K562 (cell line): ENCODE measurements around the gene CACNB1. TPM values are rescaled to one million over a fixed set of nuclear protein-coding genes. Genes with fewer than 3 reads are reported as not detected.

Experiments
- ATAC-seq: fragments of 200-7000 bp; cut with Tn5 transposase; 3 replicates; pipeline ENCODE4 v1.9.1; 2020; ENCODE audit warnings: moderate library complexity
- BruUV-seq: library from RNA; stranded (reverse); fragments of 400-500 nt; replicated peaks from 2 replicates; lab custom pipeline; 2021; lab: Mats Ljungman, UMichigan
- CTCF ChIA-PET: fragments of 300-600 bp; formaldehyde crosslinking; extraction: SDS; loops from one replicate; lab custom pipeline; 2021; ENCODE audit warnings: low intra/inter-chr PET ratio; lab: Yijun Ruan, JAX
- POLR2A ChIA-PET: fragments of 300-600, 350-650 bp; sonication (Branson Sonifier 250); formaldehyde crosslinking; extraction: SDS; loops from one replicate; lab custom pipeline; 2021; ENCODE audit warnings: antibody characterized with exemption, inconsistent platforms; lab: Yijun Ruan, JAX
- DNase-seq, 4 experiments: peaks; one replicate each; pipeline versions ENCODE4 v3.0.0 to v3.0.0-alpha.2; 2011 to 2018; ENCODE audit warnings: low spot score in 3 of 4, mixed read lengths in 3 of 4; ENCODE audit errors: extremely low read depth in 1 of 4
- FAIRE-seq: peaks from 2 replicates; lab custom pipeline; 2011; peaks lifted over from hg19 to GRCh38; lab: Jason Lieb, UNC
- H2AFZ ChIP-seq: 2 replicates; pipeline ENCODE4 v1.6.0; 2011; ENCODE audit warnings: low read depth, low read length, control low read depth, inconsistent platforms
- H3K27ac ChIP-seq: fragments of 200-600 bp; 3 replicates; pipeline ENCODE4 v1.8.0; 2011; ENCODE audit warnings: low read depth, mild to moderate bottlenecking, control low read depth, inconsistent platforms, low read length, moderate library complexity, mixed read lengths; ENCODE audit errors: extremely low read depth
- H3K27me3 ChIP-seq, 2 experiments: fragments of 300-600 bp in 1 of 2; 2 replicates in 1 of 2; 3 replicates in 1 of 2; pipeline versions ENCODE4 v1.6.0 to v1.8.0; 2011; ENCODE audit warnings: inconsistent platforms in 2 of 2, low read length in 2 of 2, mild to moderate bottlenecking in 1 of 2, mixed read lengths in 1 of 2, moderate library complexity in 1 of 2; ENCODE audit not compliant: control insufficient read depth in 2 of 2, insufficient read depth in 2 of 2
- H3K36me3 ChIP-seq: fragments of 300-600 bp; 3 replicates; pipeline ENCODE4 v1.8.0; 2011; ENCODE audit warnings: mild to moderate bottlenecking, low read length, inconsistent platforms; ENCODE audit not compliant: control insufficient read depth, insufficient read depth
- H3K4me1 ChIP-seq, 2 experiments: fragments of 200-600 bp in 1 of 2; replicated peaks in 1 of 2; 2 replicates in 1 of 2; 3 replicates in 1 of 2; pipeline versions ENCODE4 v1.5.1 to v1.8.0; 2011; ENCODE audit warnings: inconsistent platforms in 2 of 2, low read length in 2 of 2, mild to moderate bottlenecking in 1 of 2, mixed read lengths in 1 of 2, moderate library complexity in 1 of 2; ENCODE audit not compliant: control insufficient read depth in 2 of 2, insufficient read depth in 2 of 2
- H3K4me2 ChIP-seq: 2 replicates; pipeline ENCODE4 v1.6.1; 2011; ENCODE audit warnings: low read length, control low read depth, inconsistent platforms, mixed read lengths; ENCODE audit not compliant: insufficient read depth
- H3K4me3 ChIP-seq: fragments of 200-600 bp; sonication (generic), shearing (Covaris generic); 2 replicates; pipeline ENCODE4 v1.5.1; 2016; ENCODE audit warnings: control low read depth, inconsistent platforms
- H3K79me2 ChIP-seq: fragments of 200-600 bp; 3 replicates; pipeline ENCODE4 v1.8.0; 2011; ENCODE audit warnings: low read length, inconsistent platforms; ENCODE audit not compliant: control insufficient read depth, insufficient read depth
- H3K9ac ChIP-seq, 2 experiments: 2 replicates each; pipeline versions ENCODE4 v1.6.0 to v1.6.1; 2011; ENCODE audit warnings: low read depth in 2 of 2, low read length in 2 of 2, control low read depth in 1 of 2, inconsistent platforms in 1 of 2, mild to moderate bottlenecking in 1 of 2, mixed read lengths in 1 of 2; ENCODE audit not compliant: insufficient read depth in 1 of 2
- H3K9me1 ChIP-seq: one replicate; pipeline ENCODE4 v1.6.0; 2011; ENCODE audit warnings: inconsistent platforms, mild to moderate bottlenecking, low read length, moderate library complexity; ENCODE audit not compliant: control insufficient read depth, insufficient read depth
- H3K9me3 ChIP-seq: replicated peaks from 2 replicates; pipeline ENCODE4 v1.5.1; 2011; ENCODE audit warnings: low read depth, low read length, inconsistent platforms; ENCODE audit not compliant: control insufficient read depth, insufficient read depth
- H4K20me1 ChIP-seq: replicated peaks from 2 replicates; pipeline ENCODE4 v1.6.1; 2011; ENCODE audit warnings: low read length, inconsistent platforms, mixed read lengths; ENCODE audit not compliant: control insufficient read depth, insufficient read depth
- ATF4 ChIP-seq: fragments of 450-650 bp; formaldehyde crosslinking; IDR thresholded peaks from 2 replicates; pipeline ENCODE4 v1.4.0; 2022; ENCODE audit warnings: mild to moderate bottlenecking, moderate library complexity
- DACH1 ChIP-seq: fragments of 450-650 bp; IDR thresholded peaks from 2 replicates; pipeline ENCODE4 v1.6.1; 2018; ENCODE audit not compliant: partially characterized antibody
- E2F1 ChIP-seq: sonication (generic); formaldehyde crosslinking; IDR thresholded peaks from 2 replicates; pipeline ENCODE4 v1.8.1; 2023; ENCODE audit warnings: mild to moderate bottlenecking, missing genetic modification reagents, moderate library complexity
- HNRNPL ChIP-seq: fragments of 200-400 bp; formaldehyde crosslinking; IDR thresholded peaks from 2 replicates; pipeline ENCODE4 v1.6.1; 2017; ENCODE audit warnings: low read depth, mild to moderate bottlenecking, low read length
- KLF13 ChIP-seq: fragments of 450-650 bp; IDR thresholded peaks from 2 replicates; pipeline ENCODE4 v1.6.1; 2016; ENCODE audit warnings: missing genetic modification characterization, low read depth, mild to moderate bottlenecking, missing compliant biosample characterization, moderate library complexity, borderline replicate concordance
- NCOA2 ChIP-seq, 2 experiments: fragments of 450-650 bp; IDR thresholded peaks; 2 replicates each; pipeline ENCODE4 v1.6.1; 2018; ENCODE audit warnings: mild to moderate bottlenecking in 2 of 2, moderate library complexity in 1 of 2; ENCODE audit not compliant: partially characterized antibody in 2 of 2
- NFATC3 ChIP-seq: fragments of 450-650 bp; IDR thresholded peaks from 2 replicates; pipeline ENCODE4 v1.6.1; 2017; ENCODE audit warnings: mild to moderate bottlenecking
- PML ChIP-seq: IDR thresholded peaks from 2 replicates; pipeline ENCODE4 v1.6.1; 2012; ENCODE audit warnings: low read length, inconsistent platforms
- RERE ChIP-seq: sonication (generic); formaldehyde crosslinking; IDR thresholded peaks from 2 replicates; pipeline ENCODE4 v1.8.0; 2023; ENCODE audit warnings: missing genetic modification reagents, mild to moderate bottlenecking, borderline replicate concordance
- TAF15 ChIP-seq: fragments of 200-400 bp; formaldehyde crosslinking; IDR thresholded peaks from 2 replicates; pipeline ENCODE4 v1.6.1; 2017; ENCODE audit warnings: mild to moderate bottlenecking, low read depth, low read length, moderate library complexity
- TCFL5 ChIP-seq: fragments of 250-450 bp; sonication (Bioruptor Pico); conservative IDR thresholded peaks from 2 replicates; pipeline ENCODE4 v1.6.1; 2021; ENCODE audit warnings: mild to moderate bottlenecking, moderate library complexity, matching md5 sums
- ZNF124 ChIP-seq: sonication (generic); formaldehyde crosslinking; IDR thresholded peaks from 2 replicates; pipeline ENCODE4 v1.8.1; 2022; ENCODE audit warnings: missing genetic modification reagents
- ZNF134 ChIP-seq: fragments of 250-450 bp; sonication (Bioruptor Pico); conservative IDR thresholded peaks from 2 replicates; pipeline ENCODE4 v1.4.0; 2020
- ZNF146 ChIP-seq: IDR thresholded peaks from one replicate; pipeline ENCODE4 v1.6.1; 2018; ENCODE audit warnings: missing compliant biosample characterization; ENCODE audit not compliant: unreplicated experiment
- ZNF217 ChIP-seq: sonication (generic); formaldehyde crosslinking; IDR thresholded peaks from 2 replicates; pipeline ENCODE4 v1.8.0; 2022; ENCODE audit warnings: mild to moderate bottlenecking, missing genetic modification reagents
- WGBS: fragments of 100-300 bp; shearing (Covaris generic); methylation state at CpG from one replicate; pipeline ENCODE4 v1.1.6; 2016; ENCODE audit warnings: low coverage, mixed read lengths; ENCODE audit not compliant: insufficient coverage; ENCODE audit errors: missing lambda C conversion rate; 5-methylcytosine and 5-hydroxymethylcytosine counted together
- in situ Hi-C: fragments of 300-500 bp; cut with MboI; formaldehyde crosslinking; loops from 4 replicates; pipeline ENCODE4 v1.15.0; 2018; ENCODE audit warnings: inconsistent platforms, mixed read lengths
- intact Hi-C: fragments of 100-400 bp; cut with micrococcal nuclease; formaldehyde crosslinking; loops from 2 replicates; pipeline ENCODE4 v1.14.2; 2022
- polyA plus RNA-seq, 8 experiments: library from polyadenylated mRNA; depleted of rRNA in 4 of 8; stranded (reverse) in 5 of 8; unstranded in 3 of 8; fragments of >200 nt; fragmentation: Nextera tagmentation in 2 of 8; fragmentation: Illumina TruSeq in 1 of 8; extraction: Ambion mirVana in 2 of 8; extraction: Trizol in 1 of 8; gene quantifications; 2 replicates each; pipeline versions ENCODE4 v1.2.1 to v1.2.3, GENCODE V29; 2011 to 2014; ENCODE audit warnings: inconsistent platforms in 1 of 8, missing spikeins in 1 of 8
- total RNA-seq, 7 experiments: library from RNA; depleted of rRNA in 6 of 7; stranded (reverse); fragments of >200 nt in 6 of 7; fragmentation: Illumina TruSeq in 2 of 7; extraction: Trizol in 2 of 7; gene quantifications; 2 replicates each; pipeline versions ENCODE4 v1.2.1 to v1.2.3, GENCODE V29; 2011 to 2021; ENCODE audit warnings: low replicate concordance in 1 of 7

The CACNB1 gene
- total and polyA plus RNA-seq, 9 of the 15 experiments (the other 6 are each of a cell fraction or from before 2014, with no cell fraction given), result 0.08 to 7.4 (median 3.0) TPM

GRCh38 chr17:39208893-39209292, 11.4 kb upstream of the CACNB1 start (continued):
- TF ChIP-seq ZNF124 (CRISPR knock-in tag) (no peak), TCFL5 (CRISPR knock-in tag) (no peak), ATF4 (no peak), HNRNPL (no peak), ZNF134 (CRISPR knock-in tag) (no peak), ZNF146 (CRISPR knock-in tag) (no peak), PML (no peak), NCOA2 (IDR thresholded peaks at IDR 0.05; ENCODE audit: partially characterized antibody in 2 of 2) (no peak), NFATC3 (no peak), KLF13 (tag) (no peak), DACH1 (peak; percentile 61)

DNA sequence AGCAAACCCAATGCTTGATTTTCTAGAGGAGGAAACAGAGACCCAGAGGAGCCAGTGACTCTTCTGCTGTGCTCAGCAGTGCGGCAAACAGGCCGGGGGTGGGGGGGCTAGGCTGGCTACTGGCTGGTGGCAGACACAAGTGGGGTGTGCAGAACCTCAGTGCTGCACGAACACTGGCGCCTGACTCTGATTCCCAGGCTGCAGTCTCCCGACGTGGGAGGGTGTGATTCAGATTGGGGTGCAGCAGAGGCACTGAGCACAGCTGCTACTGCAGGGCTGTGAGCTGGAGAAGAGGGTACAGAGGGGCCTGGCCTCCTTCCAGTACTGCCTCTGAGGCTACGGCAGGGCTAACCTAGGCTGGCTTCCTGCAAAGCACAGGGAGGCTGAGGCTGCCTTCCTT, 10.7 kb upstream of the CACNB1 start:
- peaks cover 0 to 27% of the 10 kb centered on the region in 2 experiments; a peak in 2 of 5 replicates for H3K27me3 ChIP-seq
- H3K4me3 ChIP-seq, result no peak overlapping the region
- DNase-seq, result no peak
- no peak for ATAC-seq
- peaks cover 0 to 32% of the 10 kb centered on the region in 2 experiments; a peak in 3 of 5 replicates for H3K4me1 ChIP-seq
- peaks cover 4% of the 10 kb centered on the region for H3K9me1 ChIP-seq
- no peaks in the 10 kb centered on the region for H3K9me3 ChIP-seq
- H3K4me2 ChIP-seq, result no peak overlapping the region
- H3K36me3 ChIP-seq, result peaks cover 21% of the 10 kb centered on the region
- WGBS, result 25% methylated on average over 7 of the region's 7 CpGs
- FAIRE-seq, result no peak
- intact Hi-C loops, result loop anchor here (5.0 kb wide), 3 partner anchors 144 to 409 kb away; no protein-coding TSS in a partner anchor
- BruUV-seq, result no TSS peak
- ChIA-PET POLR2A (interaction anchor here (2.1 kb wide), 1 partner anchor 9 kb away, joined by 16 read pairs; the partner anchor contains the start of gene RPL19), CTCF (interaction anchor here (0.6 to 2.5 kb wide), 5 partner anchors 24 to 415 kb away, joined by 3 to 23 read pairs (median 6); no protein-coding TSS in a partner anchor)
- H2AFZ ChIP-seq, result no peak overlapping the region
- no peaks in the 10 kb centered on the region for H3K79me2 ChIP-seq
- in situ Hi-C loops, result no loop called here
- no peak overlapping the region for H3K27ac ChIP-seq
- H4K20me1 ChIP-seq, result no peaks in the 10 kb centered on the region; the same call in 1 of the 2 replicates
- peak overlapping the region in 1 of 2 experiments; percentile 71; a peak in 1 of 4 replicates for H3K9ac ChIP-seq
- TF ChIP-seq RERE (CRISPR knock-in tag) (no peak), TAF15 (no peak), ZNF217 (no peak), E2F1 (no peak)
